GM15510 (cell line): ENCODE data around the gene DPF3.

ENCODE experiments used
- POLR2A ChIP-seq: IDR thresholded peaks from 3 replicates; pipeline ENCODE4 v1.6.1; 2011; ENCODE audit warnings: borderline replicate concordance; ENCODE audit not compliant: insufficient read length; ENCODE audit errors: extremely low read depth

The DPF3 gene

DNA sequence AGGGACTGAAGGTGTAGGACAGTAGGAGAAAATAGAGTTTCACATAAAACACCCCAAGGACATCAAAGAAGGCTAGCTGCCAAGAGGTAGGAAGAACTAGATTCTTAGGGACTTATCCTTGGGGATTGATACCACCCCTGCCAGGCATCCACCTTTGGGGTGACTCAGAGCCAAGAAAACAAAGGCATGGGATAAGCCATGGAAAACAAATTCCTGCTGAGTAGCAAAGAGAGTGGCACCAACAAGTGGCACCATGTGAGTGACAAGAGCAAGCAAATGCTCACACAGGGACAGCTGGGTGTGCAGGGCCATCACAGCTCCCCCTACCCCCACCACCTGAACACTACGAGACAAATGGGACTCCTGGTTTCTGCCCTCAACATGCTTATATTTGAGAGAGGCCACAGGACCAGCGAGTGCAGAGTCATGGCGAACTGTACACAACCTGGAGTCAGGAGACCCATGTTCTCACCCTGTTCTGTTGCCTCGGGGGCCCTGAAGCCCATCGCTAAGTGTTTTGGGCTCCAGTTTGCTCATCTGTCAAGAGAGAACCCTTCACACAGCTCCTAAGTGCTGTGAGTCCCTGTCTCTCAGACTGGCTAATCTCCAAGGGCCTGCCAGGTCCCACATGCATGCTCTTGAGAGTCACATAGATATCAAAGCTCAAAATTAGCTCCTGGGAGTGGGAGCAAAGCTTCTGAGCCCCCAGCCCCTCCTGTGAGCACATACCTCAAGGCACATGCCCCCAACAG lies 91.9 kb downstream of the DPF3 start:
- no peak for TF ChIP-seq POLR2A

DNA sequence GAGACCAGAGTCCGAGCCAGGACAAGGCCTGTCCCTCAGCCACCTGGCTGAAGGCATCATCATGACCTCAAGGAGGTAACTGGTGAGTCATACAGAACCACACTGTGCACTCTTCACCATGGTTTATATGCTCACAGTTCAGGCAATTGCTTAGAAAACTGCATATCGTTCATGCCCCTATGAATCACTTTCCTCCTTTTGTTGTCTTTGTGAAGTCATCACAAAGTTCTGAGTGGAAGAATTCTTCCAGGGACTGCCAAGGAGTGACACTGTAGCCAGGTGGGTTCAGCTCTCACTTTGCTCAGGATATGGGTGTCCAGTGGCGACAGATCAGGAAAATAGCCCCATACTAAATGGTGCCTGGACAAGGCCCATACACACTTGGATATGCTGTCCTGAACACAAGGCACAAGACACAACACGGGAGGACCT lies 92.5 kb downstream of the DPF3 start:
- TF ChIP-seq POLR2A, result no peak

DNA sequence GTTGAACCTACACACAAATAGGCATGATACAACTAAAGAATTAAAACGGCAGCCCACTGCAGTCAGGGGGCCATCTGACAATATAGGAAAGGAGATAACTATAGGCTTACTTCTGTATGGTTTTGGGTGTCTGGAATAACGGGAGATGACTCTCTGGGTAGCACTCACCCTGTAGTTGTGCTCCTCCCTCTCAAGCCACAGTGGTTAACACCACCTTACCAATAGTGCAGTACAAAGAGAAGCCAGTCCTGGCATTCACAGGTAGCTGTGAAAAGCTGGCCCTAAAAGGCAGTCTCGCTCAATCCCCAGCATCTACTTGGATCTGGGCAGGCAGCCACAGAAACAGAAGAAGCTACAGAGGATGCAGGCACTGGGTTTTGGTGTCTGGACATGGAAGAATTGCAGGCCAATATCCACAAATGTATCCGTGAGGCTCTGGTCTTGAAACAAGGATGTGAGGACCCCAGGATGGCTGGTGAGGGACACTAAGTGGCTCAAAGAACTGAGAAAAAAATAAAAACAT lies 93.0 kb downstream of the DPF3 start:
- no peak for TF ChIP-seq POLR2A

DNA sequence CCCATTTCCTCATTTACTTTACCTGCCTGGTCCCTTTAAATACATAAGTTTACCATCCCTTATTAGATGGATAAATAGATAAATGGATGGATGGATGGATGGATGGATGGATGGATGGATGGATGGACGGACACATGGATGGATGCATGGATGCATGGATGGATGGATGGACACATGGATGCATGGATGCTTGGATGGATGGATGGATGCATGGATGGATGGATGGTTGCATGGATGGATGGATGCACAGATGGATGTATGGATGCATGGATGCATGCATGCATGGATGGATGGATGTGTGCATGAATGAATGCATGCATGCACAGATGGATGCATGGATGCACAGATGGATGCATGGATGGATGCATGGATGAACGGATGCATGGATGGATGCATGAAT lies 93.6 kb downstream of the DPF3 start:
- no peak for TF ChIP-seq POLR2A

DNA sequence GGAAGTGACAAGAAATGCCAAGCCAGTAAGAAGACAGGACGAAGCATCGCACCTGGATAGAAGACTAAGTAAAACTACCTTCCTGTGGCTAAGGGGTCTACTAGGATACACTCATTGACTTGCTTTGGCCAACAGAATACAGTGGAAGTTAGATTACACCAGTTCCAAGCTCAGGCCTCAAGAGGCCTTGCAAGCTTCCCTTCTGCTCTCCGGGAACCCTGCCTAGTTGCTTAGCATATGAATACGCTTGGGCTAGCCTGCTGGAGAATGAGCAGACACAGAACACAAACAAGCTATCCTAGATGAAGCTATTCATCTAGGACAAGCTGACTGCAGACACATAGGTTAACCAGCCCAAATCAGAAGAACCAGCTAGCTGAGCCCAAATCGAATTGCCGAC lies 97.0 kb downstream of the DPF3 start:
- no peak for TF ChIP-seq POLR2A

DNA sequence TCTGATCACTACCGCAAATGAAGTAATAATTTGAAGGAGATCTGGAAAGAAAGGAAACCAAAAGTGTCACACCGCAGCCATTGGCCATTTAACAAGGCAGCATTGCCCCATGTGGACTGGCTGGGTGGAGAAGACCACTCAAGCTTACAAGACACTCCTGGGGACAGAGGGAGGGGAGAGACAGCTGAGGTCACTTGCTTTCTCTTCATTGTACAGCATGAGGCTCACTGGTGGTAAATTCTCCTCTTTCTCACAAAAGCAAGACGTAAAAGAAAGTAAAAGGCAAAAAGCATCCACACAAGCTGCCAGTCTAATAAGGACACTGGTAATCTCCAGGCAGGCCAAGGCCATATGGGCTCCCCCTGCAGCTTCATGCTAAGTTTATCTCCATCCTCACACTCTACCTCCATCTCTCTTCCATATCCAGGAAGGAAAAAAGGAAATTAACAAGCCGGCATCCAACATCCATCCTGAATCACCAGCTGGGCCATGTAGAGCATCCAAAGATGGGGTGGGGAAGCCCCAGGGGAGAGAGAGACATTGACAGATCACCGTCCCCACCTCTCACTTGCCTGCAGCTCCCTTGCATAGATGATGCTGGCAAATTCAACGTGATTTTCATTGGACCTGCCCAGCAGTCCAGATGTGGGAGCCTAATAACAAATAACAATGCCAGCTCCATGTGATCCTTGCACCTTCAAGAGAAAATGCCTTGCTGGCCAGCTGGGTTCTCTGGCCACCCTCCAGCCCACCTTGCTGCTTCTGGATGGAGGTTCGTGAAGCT lies 100.6 kb downstream of the DPF3 start:
- TF ChIP-seq POLR2A, result no peak

DNA sequence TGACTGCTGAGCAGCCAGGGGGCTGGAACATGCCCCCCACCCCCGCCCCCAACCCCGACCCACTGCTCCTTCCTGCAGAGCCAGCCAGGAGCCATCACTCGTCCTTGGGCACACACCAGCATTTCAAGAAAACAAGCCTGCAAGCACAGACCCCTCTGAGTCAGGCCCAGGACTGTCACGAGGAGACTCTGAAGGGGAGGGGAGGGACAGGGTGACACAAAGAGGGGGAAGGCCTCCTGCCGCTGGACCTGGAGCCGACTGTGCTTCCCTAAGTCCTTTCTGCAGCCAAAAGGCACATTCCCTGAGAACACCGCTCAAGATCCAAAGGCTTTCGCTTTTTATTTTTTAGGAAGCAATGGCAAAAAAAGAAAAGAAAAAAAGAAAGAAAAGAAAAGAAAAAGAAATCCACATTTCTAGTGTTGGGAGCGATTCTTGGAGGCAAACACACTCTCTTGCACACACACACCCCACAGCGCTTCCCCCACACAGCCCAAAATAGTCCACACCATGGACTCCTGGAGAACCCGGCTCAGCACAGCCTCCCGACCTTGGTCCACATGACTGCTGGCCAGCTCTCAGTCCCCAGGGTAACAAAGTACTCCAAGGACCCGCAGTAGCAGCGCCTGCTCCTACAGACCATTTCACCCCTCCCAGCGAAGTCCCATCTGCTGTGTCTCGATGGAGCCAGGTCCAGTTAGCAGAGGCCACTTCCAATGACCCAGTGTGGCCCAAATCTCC lies 101.7 kb downstream of the DPF3 start:
- no peak for TF ChIP-seq POLR2A

DNA sequence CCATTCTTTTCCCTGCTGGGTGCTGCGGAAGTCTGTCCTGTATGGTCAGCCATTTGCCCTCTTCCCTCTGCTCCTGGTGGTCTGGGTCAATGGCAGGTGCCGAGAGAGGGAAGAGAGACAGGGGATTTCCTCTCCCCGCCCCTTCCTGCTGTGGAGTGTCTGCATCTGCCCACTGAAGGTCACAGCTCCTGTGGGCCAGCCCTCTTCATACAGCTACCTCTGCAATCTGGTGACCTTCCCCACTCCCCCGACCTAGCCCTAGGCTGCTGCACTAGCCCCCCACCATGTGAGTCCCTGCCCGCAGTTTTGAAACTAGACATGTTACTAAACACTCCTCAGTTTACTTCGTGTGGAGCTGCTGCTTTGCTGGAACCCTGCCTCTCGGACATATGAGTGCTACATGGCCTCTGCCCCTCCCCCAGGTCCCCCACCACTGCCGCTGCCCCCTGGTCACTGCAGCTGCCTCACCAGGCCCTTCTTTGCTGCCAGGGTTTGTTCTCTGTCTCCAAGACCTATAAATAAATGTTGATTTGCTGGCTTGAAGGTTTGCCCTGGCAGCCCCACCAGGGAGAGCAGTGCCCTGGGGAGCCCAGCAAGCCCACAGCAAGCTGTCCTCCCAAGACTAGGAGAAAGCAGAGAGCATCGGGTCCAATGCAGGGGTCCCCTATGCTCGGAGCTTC lies 102.9 kb downstream of the DPF3 start:
- TF ChIP-seq POLR2A, result no peak

DNA sequence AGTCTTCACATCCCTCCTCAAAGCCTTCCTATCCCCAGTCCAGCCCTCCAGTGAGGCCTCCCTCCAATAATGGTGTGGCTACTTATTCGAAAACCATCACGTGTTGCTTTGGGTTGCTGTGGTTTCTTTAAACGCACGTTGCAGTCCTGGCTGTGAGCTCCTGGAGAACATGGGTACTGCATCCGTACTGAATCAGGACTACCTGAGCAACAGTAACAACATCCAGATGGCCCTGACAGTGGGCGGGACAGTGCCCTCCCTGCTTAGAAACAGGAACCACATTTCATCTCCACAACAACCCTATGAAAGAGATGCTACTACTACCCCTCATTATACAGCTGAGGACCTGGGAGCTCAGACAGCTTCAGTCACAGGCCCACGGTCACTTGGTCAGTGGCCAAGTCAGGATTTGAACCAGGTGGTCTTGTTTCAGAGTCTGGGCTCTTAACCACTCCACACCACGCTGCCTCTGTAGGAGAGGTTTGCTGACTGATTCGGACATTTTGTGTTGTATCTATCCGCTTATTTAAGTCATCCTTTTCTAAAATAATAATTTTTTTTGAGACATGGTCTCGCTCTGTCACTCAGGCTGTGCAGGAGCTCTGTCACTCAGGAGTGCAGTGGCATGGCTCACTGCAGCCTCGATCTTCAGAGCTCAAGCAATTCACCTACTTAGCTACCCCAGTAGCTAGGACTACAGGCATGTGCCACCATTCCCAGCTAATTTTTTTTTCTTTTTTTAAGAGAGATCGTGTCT lies 104.8 kb downstream of the DPF3 start:
- no peak for TF ChIP-seq POLR2A

DNA sequence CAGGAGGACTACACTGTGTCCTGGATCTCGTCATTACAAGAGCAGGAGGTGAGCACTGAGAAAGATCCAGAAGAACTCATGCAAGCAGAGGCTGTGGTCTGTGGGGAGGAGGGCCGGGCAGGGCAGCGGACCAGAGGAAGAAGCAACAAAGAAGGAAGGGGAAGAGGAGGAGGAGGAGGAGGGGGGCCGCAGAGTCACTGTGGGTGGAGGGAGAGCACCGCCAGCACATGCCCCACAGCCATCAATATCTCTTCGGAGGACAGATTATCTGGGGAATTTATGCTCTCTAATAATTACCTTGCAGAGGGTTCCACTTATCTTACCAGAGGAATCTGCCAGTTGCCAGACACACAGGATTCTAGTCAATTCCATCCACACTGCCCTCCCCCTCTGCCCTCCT lies 105.6 kb downstream of the DPF3 start:
- TF ChIP-seq POLR2A, result no peak

DNA sequence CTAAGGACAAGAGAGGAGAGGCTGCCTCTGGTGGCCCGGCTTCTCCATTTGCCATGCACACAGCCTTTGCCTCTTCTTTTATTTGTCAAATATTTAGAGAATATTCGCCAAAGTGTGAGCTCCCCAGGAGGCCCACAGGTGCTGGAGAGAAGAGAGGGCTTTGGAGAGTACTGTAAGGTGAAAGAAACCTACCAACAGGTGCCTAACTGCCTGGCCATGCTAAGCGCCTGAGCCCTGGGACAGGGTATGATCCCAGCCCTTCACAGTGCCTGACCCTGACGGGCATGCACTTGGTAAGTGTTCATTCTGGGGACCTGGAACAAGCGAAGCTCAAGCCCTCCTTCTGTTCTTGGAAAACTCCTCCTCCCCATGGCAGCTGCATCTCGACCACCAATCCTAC lies 106.1 kb downstream of the DPF3 start:
- TF ChIP-seq POLR2A, result no peak

DNA sequence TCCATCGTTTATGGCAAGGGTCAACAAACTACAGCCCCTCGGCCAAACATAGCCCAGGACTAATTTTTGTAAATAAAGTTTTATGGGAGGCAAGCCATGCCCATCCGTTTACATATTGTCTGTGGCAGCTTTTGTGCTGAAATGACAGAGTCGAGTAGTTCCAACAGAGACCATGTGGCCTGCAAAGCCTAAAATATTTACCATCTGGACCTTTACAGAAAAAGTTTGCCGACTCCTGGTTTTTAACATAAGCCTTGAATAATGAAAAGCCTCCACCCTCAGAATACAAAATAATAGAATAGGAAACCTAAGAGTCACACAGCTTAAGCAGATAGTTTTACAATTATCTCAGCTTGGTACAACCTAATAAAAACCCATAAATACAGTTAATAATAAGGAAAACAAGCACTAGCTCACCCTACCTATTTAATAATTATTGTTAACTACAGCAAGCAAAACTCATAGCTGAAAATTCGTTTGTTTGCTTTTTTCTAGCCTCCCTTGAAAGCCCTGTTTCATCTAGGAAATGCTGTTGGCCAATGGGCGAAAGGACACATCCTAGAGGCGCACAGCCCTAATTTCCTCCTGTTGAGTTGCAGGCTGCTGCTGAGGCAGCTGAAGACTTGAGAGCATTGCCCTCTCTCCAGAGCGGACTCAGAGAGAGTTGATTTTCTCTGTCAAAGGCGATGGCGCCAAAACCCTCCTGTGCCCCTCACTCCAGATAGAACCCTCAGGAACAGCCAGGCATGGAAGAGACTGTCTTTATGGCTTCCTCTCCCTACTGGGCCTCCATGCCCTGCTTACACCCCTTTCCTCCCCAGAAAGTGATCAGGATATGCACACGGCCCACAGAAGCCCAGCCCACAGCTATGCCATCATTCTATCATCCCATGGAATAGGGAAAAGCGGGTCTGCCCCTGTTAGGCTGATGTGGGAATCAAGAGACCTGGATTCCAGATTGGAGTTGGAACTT lies 107.2 kb downstream of the DPF3 start:
- no peak for TF ChIP-seq POLR2A

DNA sequence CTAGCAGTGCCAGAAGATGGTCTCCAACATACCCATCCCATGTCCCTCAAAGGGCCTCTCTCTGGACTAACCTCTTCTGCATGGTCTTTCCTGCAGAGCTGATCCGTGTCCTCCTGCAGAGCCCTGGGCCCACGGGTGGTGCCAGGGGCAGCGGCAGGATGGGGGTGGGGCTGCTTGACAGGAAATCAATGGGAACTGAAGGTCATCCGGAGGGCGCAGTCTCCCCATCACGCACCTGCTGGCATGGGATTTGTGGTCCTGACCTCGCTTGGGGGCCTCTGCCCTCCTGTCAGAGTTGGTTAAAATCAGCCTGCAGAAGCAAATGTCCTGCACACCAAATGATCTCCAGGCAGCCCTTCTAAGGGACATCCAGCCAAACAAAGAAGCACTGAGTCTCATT lies 110.2 kb downstream of the DPF3 start:
- no peak for TF ChIP-seq POLR2A
